HepG2 (cell line): ENCODE results near the gene ACOX3. TPM values are rescaled to one million over a fixed set of nuclear protein-coding genes. Genes with fewer than 3 reads are reported as not detected.

Source experiments
- ATAC-seq: fragments of 200-7000 bp; cut with Tn5 transposase; 3 replicates; pipeline ENCODE4 v1.9.1; 2020; ENCODE audit warnings: mild to moderate bottlenecking, moderate library complexity
- BruUV-seq: library from RNA; stranded (reverse); fragments of 400-500 nt; replicated peaks from 2 replicates; lab custom pipeline; 2021; lab: Mats Ljungman, UMichigan
- CTCF ChIA-PET: fragments of 300-600 bp; formaldehyde crosslinking; extraction: SDS; loops from one replicate; lab custom pipeline; 2021; ENCODE audit warnings: low total read pairs, inconsistent platforms, low intra/inter-chr PET ratio; lab: Yijun Ruan, JAX
- POLR2A ChIA-PET: fragments of 350-600 bp; sonication (Branson Sonifier 250); formaldehyde crosslinking; loops from one replicate; lab custom pipeline; 2020; ENCODE audit warnings: antibody characterized with exemption, inconsistent platforms; lab: Yijun Ruan, JAX
- DNase-seq: peaks from one replicate; pipeline ENCODE4 v3.0.0-alpha.2; 2015; ENCODE audit warnings: low spot score
- FAIRE-seq: peaks from 3 replicates; lab custom pipeline; 2011; peaks lifted over from hg19 to GRCh38; lab: Jason Lieb, UNC
- H2AFZ ChIP-seq: one replicate; pipeline ENCODE4 v1.6.1; 2011; ENCODE audit warnings: low read length, inconsistent platforms
- H3K27ac ChIP-seq: fragments of 300-600 bp; 3 replicates; pipeline ENCODE4 v1.8.0; 2011; ENCODE audit warnings: mixed run types, mild to moderate bottlenecking, mixed read lengths, low read length, inconsistent platforms; ENCODE audit not compliant: insufficient read depth; ENCODE audit errors: extremely low read length
- H3K27me3 ChIP-seq, 2 experiments: fragments of 200-600 bp in 1 of 2; 2 replicates in 1 of 2; 3 replicates in 1 of 2; pipeline versions ENCODE4 v1.6.0 to v1.8.0; 2011; ENCODE audit warnings: low read length in 2 of 2, mild to moderate bottlenecking in 2 of 2, moderate library complexity in 2 of 2, inconsistent platforms in 1 of 2; ENCODE audit not compliant: insufficient read depth in 2 of 2, control insufficient read depth in 1 of 2
- H3K36me3 ChIP-seq, 2 experiments: fragments of 200-600 bp in 1 of 2; replicated peaks in 1 of 2; 2 replicates in 1 of 2; 3 replicates in 1 of 2; pipeline versions ENCODE4 v1.5.1 to v1.8.0; 2011; ENCODE audit warnings: low read length in 2 of 2, inconsistent platforms in 1 of 2; ENCODE audit not compliant: insufficient read depth in 2 of 2, control insufficient read depth in 1 of 2
- H3K4me1 ChIP-seq: 2 replicates; pipeline ENCODE4 v1.5.1; 2012; ENCODE audit warnings: low read length, inconsistent platforms; ENCODE audit not compliant: insufficient read depth
- H3K4me2 ChIP-seq: 2 replicates; pipeline ENCODE4 v1.6.0; 2011; ENCODE audit warnings: low read depth, low read length, inconsistent platforms
- H3K4me3 ChIP-seq, 3 experiments: fragments of 200-600 bp in 1 of 3; sonication (generic), shearing (Covaris generic) in 1 of 3; replicated peaks in 1 of 3; 2 replicates each; pipeline ENCODE4 v1.5.1; 2011 to 2016; ENCODE audit warnings: low read length in 3 of 3, inconsistent platforms in 2 of 3, low read depth in 2 of 3, mild to moderate bottlenecking in 2 of 3, control low read depth in 1 of 3, mixed read lengths in 1 of 3; ENCODE audit not compliant: insufficient read depth in 1 of 3
- H3K79me2 ChIP-seq: one replicate; pipeline ENCODE4 v1.6.1; 2011; ENCODE audit warnings: low read length, inconsistent platforms; ENCODE audit not compliant: insufficient read depth
- H3K9ac ChIP-seq: 2 replicates; pipeline ENCODE4 v1.6.0; 2011; ENCODE audit warnings: mild to moderate bottlenecking, low read depth, low read length, inconsistent platforms; ENCODE audit not compliant: insufficient read depth
- H3K9me3 ChIP-seq: 2 replicates; pipeline ENCODE4 v1.5.1; 2012; ENCODE audit warnings: mild to moderate bottlenecking, low read length
- H4K20me1 ChIP-seq: 2 replicates; pipeline ENCODE4 v1.6.0; 2011; ENCODE audit warnings: inconsistent platforms, mild to moderate bottlenecking, low read length, moderate library complexity; ENCODE audit not compliant: insufficient read depth
- SP140L ChIP-seq: sonication (generic); formaldehyde crosslinking; IDR thresholded peaks from 2 replicates; pipeline ENCODE4 v1.4.0; 2020; ENCODE audit warnings: missing genetic modification reagents, borderline replicate concordance
- ZFP36L1 ChIP-seq: sonication (generic); formaldehyde crosslinking; IDR thresholded peaks from 2 replicates; pipeline ENCODE4 v1.8.0; 2022; ENCODE audit warnings: mild to moderate bottlenecking, missing genetic modification reagents, moderate library complexity
- ZNF12 ChIP-seq: sonication (generic); formaldehyde crosslinking; IDR thresholded peaks from 2 replicates; pipeline ENCODE4 v1.5.0; 2020; ENCODE audit warnings: missing genetic modification reagents
- ZNF253 ChIP-seq: sonication (generic); formaldehyde crosslinking; IDR thresholded peaks from 2 replicates; pipeline ENCODE4 v1.8.0; 2022; ENCODE audit warnings: mild to moderate bottlenecking, missing genetic modification reagents, borderline replicate concordance
- ZNF44 ChIP-seq: sonication (generic); formaldehyde crosslinking; IDR thresholded peaks from 2 replicates; pipeline ENCODE4 v1.5.1; 2020; ENCODE audit warnings: mild to moderate bottlenecking, missing genetic modification reagents
- ZNF737 ChIP-seq: sonication (generic); formaldehyde crosslinking; IDR thresholded peaks from 2 replicates; pipeline ENCODE4 v1.5.0; 2020; ENCODE audit warnings: missing genetic modification reagents, mild to moderate bottlenecking, borderline replicate concordance
- WGBS: methylation state at CpG from one replicate; pipeline ENCODE4 v1.1.6; 2017; ENCODE audit warnings: low lambda C conversion rate; 5-methylcytosine and 5-hydroxymethylcytosine counted together
- in situ Hi-C: cut with HindIII; loops from 2 replicates; pipeline ENCODE4 v1.10.0; 2017; ENCODE audit warnings: low pct_unique_long_range_greater_than_20kb; ENCODE audit not compliant: extremely low pct_ligation_motif_present
- intact Hi-C: fragments of 100-400 bp; cut with micrococcal nuclease; formaldehyde crosslinking; loops from one replicate; pipeline ENCODE4 v1.10.0; 2022; ENCODE audit not compliant: unreplicated experiment
- polyA plus RNA-seq, 8 experiments: library from polyadenylated mRNA; depleted of rRNA in 3 of 8; stranded (reverse) in 7 of 8; unstranded in 1 of 8; fragments of >200 nt; fragmentation: Illumina TruSeq in 4 of 8; extraction: Trizol in 4 of 8; gene quantifications; 2 replicates each; pipeline versions ENCODE4 v1.2.1 to v1.2.3, GENCODE V29; 2011 to 2016; ENCODE audit warnings: low read depth in 4 of 8, missing spikeins in 1 of 8, mixed read lengths in 1 of 8; ENCODE audit not compliant: insufficient read depth in 1 of 8
- total RNA-seq, 5 experiments: library from RNA; depleted of rRNA; stranded (reverse); fragments of >200 nt; fragmentation: Illumina TruSeq; extraction: Trizol; gene quantifications; 2 replicates each; pipeline ENCODE4 v1.2.3, GENCODE V29; 2016; ENCODE audit warnings: low read depth in 1 of 5
- TF ChIP-seq, protein P1 (sequence below): sonication (generic); formaldehyde crosslinking; IDR thresholded peaks from 2 replicates; pipeline ENCODE4 v1.4.0; 2020; ENCODE audit warnings: low read depth, mild to moderate bottlenecking, missing genetic modification reagents
- TF ChIP-seq, protein P2 (sequence below): sonication (generic); formaldehyde crosslinking; IDR thresholded peaks from 2 replicates; pipeline ENCODE4 v1.5.0; 2020; ENCODE audit warnings: mild to moderate bottlenecking, low read depth, missing genetic modification reagents, borderline replicate concordance
- TF ChIP-seq, protein P3 (sequence below): sonication (generic); formaldehyde crosslinking; IDR thresholded peaks from 2 replicates; pipeline ENCODE4 v1.4.0; 2020; ENCODE audit warnings: mild to moderate bottlenecking, missing genetic modification reagents, borderline replicate concordance
- TF ChIP-seq, protein P4 (sequence below): sonication (generic); formaldehyde crosslinking; IDR thresholded peaks from 2 replicates; pipeline ENCODE4 v1.8.1; 2022; ENCODE audit warnings: mild to moderate bottlenecking, missing genetic modification reagents
- TF ChIP-seq, protein P5 (sequence below): sonication (generic); formaldehyde crosslinking; IDR thresholded peaks from 2 replicates; pipeline ENCODE4 v1.5.1; 2020; ENCODE audit warnings: mild to moderate bottlenecking, missing genetic modification reagents, moderate library complexity

The ACOX3 gene
- total and polyA plus RNA-seq, 2 of the 13 experiments (the other 11 are each of a cell fraction or from before 2014, with no cell fraction given): 4.2 to 17.8 TPM

DNA sequence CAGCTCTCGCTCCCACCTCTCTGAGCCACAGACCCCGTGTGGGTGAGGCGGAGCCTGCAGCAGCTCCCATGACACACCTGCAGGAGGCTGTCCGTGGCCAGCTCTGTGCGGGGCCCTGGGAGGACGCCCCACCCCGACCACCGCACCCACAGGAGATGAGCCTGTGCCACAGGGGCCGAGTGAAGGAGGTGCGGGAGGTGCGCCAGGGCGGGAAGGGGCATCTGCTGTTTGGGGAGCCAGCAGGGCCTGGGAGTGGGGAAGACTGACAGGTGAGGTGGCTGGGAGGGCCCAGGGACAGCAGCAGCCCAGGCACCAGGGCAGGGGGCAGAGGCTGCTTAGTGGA is 52.0 kb downstream of the ACOX3 start:
- FAIRE-seq (no peak), ATAC-seq (no peak), DNase-seq (no peak)
- H3K9me3 ChIP-seq: no peaks in the 10 kb centered on the region
- H3K4me1 ChIP-seq: no peaks in the 10 kb centered on the region
- no peaks in the 10 kb centered on the region for H3K27me3 ChIP-seq
- TF ChIP-seq, protein P1, sequence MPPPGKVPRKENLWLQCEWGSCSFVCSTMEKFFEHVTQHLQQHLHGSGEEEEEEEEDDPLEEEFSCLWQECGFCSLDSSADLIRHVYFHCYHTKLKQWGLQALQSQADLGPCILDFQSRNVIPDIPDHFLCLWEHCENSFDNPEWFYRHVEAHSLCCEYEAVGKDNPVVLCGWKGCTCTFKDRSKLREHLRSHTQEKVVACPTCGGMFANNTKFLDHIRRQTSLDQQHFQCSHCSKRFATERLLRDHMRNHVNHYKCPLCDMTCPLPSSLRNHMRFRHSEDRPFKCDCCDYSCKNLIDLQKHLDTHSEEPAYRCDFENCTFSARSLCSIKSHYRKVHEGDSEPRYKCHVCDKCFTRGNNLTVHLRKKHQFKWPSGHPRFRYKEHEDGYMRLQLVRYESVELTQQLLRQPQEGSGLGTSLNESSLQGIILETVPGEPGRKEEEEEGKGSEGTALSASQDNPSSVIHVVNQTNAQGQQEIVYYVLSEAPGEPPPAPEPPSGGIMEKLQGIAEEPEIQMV (CRISPR knock-in tag): no peak
- TF ChIP-seq, protein P2, sequence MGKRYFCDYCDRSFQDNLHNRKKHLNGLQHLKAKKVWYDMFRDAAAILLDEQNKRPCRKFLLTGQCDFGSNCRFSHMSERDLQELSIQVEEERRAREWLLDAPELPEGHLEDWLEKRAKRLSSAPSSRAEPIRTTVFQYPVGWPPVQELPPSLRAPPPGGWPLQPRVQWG (CRISPR knock-in tag): no peak
- TF ChIP-seq, protein P3, sequence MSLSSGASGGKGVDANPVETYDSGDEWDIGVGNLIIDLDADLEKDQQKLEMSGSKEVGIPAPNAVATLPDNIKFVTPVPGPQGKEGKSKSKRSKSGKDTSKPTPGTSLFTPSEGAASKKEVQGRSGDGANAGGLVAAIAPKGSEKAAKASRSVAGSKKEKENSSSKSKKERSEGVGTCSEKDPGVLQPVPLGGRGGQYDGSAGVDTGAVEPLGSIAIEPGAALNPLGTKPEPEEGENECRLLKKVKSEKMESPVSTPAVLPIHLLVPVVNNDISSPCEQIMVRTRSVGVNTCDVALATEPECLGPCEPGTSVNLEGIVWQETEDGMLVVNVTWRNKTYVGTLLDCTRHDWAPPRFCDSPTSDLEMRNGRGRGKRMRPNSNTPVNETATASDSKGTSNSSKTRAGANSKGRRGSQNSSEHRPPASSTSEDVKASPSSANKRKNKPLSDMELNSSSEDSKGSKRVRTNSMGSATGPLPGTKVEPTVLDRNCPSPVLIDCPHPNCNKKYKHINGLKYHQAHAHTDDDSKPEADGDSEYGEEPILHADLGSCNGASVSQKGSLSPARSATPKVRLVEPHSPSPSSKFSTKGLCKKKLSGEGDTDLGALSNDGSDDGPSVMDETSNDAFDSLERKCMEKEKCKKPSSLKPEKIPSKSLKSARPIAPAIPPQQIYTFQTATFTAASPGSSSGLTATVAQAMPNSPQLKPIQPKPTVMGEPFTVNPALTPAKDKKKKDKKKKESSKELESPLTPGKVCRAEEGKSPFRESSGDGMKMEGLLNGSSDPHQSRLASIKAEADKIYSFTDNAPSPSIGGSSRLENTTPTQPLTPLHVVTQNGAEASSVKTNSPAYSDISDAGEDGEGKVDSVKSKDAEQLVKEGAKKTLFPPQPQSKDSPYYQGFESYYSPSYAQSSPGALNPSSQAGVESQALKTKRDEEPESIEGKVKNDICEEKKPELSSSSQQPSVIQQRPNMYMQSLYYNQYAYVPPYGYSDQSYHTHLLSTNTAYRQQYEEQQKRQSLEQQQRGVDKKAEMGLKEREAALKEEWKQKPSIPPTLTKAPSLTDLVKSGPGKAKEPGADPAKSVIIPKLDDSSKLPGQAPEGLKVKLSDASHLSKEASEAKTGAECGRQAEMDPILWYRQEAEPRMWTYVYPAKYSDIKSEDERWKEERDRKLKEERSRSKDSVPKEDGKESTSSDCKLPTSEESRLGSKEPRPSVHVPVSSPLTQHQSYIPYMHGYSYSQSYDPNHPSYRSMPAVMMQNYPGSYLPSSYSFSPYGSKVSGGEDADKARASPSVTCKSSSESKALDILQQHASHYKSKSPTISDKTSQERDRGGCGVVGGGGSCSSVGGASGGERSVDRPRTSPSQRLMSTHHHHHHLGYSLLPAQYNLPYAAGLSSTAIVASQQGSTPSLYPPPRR (CRISPR knock-in tag): no peak
- TF ChIP-seq ZNF737 (CRISPR knock-in tag) (no peak), ZNF12 (no peak), ZNF253 (CRISPR knock-in tag) (no peak), SP140L (CRISPR knock-in tag) (no peak), ZNF44 (CRISPR knock-in tag) (no peak), ZFP36L1 (no peak)
- TF ChIP-seq, protein P4, sequence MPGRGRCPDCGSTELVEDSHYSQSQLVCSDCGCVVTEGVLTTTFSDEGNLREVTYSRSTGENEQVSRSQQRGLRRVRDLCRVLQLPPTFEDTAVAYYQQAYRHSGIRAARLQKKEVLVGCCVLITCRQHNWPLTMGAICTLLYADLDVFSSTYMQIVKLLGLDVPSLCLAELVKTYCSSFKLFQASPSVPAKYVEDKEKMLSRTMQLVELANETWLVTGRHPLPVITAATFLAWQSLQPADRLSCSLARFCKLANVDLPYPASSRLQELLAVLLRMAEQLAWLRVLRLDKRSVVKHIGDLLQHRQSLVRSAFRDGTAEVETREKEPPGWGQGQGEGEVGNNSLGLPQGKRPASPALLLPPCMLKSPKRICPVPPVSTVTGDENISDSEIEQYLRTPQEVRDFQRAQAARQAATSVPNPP (CRISPR knock-in tag): no peak
- TF ChIP-seq, protein P5, sequence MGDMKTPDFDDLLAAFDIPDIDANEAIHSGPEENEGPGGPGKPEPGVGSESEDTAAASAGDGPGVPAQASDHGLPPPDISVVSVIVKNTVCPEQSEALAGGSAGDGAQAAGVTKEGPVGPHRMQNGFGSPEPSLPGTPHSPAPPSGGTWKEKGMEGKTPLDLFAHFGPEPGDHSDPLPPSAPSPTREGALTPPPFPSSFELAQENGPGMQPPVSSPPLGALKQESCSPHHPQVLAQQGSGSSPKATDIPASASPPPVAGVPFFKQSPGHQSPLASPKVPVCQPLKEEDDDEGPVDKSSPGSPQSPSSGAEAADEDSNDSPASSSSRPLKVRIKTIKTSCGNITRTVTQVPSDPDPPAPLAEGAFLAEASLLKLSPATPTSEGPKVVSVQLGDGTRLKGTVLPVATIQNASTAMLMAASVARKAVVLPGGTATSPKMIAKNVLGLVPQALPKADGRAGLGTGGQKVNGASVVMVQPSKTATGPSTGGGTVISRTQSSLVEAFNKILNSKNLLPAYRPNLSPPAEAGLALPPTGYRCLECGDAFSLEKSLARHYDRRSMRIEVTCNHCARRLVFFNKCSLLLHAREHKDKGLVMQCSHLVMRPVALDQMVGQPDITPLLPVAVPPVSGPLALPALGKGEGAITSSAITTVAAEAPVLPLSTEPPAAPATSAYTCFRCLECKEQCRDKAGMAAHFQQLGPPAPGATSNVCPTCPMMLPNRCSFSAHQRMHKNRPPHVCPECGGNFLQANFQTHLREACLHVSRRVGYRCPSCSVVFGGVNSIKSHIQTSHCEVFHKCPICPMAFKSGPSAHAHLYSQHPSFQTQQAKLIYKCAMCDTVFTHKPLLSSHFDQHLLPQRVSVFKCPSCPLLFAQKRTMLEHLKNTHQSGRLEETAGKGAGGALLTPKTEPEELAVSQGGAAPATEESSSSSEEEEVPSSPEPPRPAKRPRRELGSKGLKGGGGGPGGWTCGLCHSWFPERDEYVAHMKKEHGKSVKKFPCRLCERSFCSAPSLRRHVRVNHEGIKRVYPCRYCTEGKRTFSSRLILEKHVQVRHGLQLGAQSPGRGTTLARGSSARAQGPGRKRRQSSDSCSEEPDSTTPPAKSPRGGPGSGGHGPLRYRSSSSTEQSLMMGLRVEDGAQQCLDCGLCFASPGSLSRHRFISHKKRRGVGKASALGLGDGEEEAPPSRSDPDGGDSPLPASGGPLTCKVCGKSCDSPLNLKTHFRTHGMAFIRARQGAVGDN (CRISPR knock-in tag): no peak
- 100% methylated on average over 4 of the region's 12 CpGs for WGBS
- in situ Hi-C loops: no loop called here
- CTCF ChIA-PET: no interaction called here
- peaks cover 3 to 6% of the 10 kb centered on the region in 2 experiments; a peak in 2 of 5 replicates for H3K36me3 ChIP-seq
- no peak overlapping the region for H3K4me3 ChIP-seq
- no peak overlapping the region for H3K9ac ChIP-seq
- no peak overlapping the region for H2AFZ ChIP-seq
- POLR2A ChIA-PET: no interaction called here
- no peak overlapping the region for H3K4me2 ChIP-seq
- intact Hi-C loops: no loop called here
- no peaks in the 10 kb centered on the region for H3K79me2 ChIP-seq
- H3K27ac ChIP-seq: no peak overlapping the region
- no peaks in the 10 kb centered on the region for H4K20me1 ChIP-seq
- BruUV-seq: no TSS peak
